Measurements from ENCODE around the gene LTBR.

LTBR gene

GRCh38 chr12:6380141-6381121, 3.5 kb upstream of the LTBR start:
- no peak for TF ChIP-seq POLR2AphosphoS5 (IDR thresholded peaks at IDR 0.05; ENCODE audit: low read depth, low read length)
- no peak for DNase-seq (ENCODE audit: insufficient read length)
- FAIRE-seq, result no peak

- FAIRE-seq, result no peak
- no peak for DNase-seq (ENCODE audit: insufficient read length)
- TF ChIP-seq TAF1 (IDR thresholded peaks at IDR 0.05; ENCODE audit: borderline replicate concordance, low read depth, low read length) (no peak), POLR2A (IDR thresholded peaks at IDR 0.05; ENCODE audit: low read depth, low read length) (no peak), POLR2AphosphoS5 (IDR thresholded peaks at IDR 0.05; ENCODE audit: low read depth, low read length) (no peak)
These were observed 1.6 kb upstream of the LTBR start for GRCh38 chr12:6382371-6382770.

GRCh38 chr12:6382982-6383381, 980 bp upstream of the LTBR start:
- DNase-seq (ENCODE audit: insufficient read length), result no peak
- no peak for FAIRE-seq
- TF ChIP-seq TAF1 (IDR thresholded peaks at IDR 0.05; ENCODE audit: borderline replicate concordance, low read depth, low read length) (no peak), POLR2A (IDR thresholded peaks at IDR 0.05; ENCODE audit: low read depth, low read length) (no peak), POLR2AphosphoS5 (IDR thresholded peaks at IDR 0.05; ENCODE audit: low read depth, low read length) (no peak)

- FAIRE-seq (no peak), DNase-seq (ENCODE audit: insufficient read length) (no peak)
- TF ChIP-seq POLR2AphosphoS5 (IDR thresholded peaks at IDR 0.05; ENCODE audit: low read depth, low read length) (no peak), TAF1 (IDR thresholded peaks at IDR 0.05; ENCODE audit: borderline replicate concordance, low read depth, low read length) (no peak), POLR2A (IDR thresholded peaks at IDR 0.05; ENCODE audit: low read depth, low read length) (no peak)
These were observed 806 bp downstream of the LTBR start for GRCh38 chr12:6384499-6385436.

GRCh38 chr12:6386038-6386437, 2.1 kb downstream of the LTBR start:
- TF ChIP-seq TAF1 (IDR thresholded peaks at IDR 0.05; ENCODE audit: borderline replicate concordance, low read depth, low read length), result no peak
- no peak for TF ChIP-seq POLR2AphosphoS5 (IDR thresholded peaks at IDR 0.05; ENCODE audit: low read depth, low read length)
- no peak for TF ChIP-seq POLR2A (IDR thresholded peaks at IDR 0.05; ENCODE audit: low read depth, low read length)
- no peak for FAIRE-seq
- no peak for DNase-seq (ENCODE audit: insufficient read length)

- TF ChIP-seq TAF1 (IDR thresholded peaks at IDR 0.05; ENCODE audit: borderline replicate concordance, low read depth, low read length) (no peak), POLR2AphosphoS5 (IDR thresholded peaks at IDR 0.05; ENCODE audit: low read depth, low read length) (no peak), POLR2A (IDR thresholded peaks at IDR 0.05; ENCODE audit: low read depth, low read length) (no peak)
- FAIRE-seq (no peak), DNase-seq (ENCODE audit: insufficient read length) (no peak)
These were observed 2.5 kb downstream of the LTBR start for GRCh38 chr12:6386491-6386890.

- no peak for FAIRE-seq
- DNase-seq (ENCODE audit: insufficient read length), result no peak
- no peak for TF ChIP-seq POLR2AphosphoS5 (IDR thresholded peaks at IDR 0.05; ENCODE audit: low read depth, low read length)
- TF ChIP-seq TAF1 (IDR thresholded peaks at IDR 0.05; ENCODE audit: borderline replicate concordance, low read depth, low read length), result no peak
- no peak for TF ChIP-seq POLR2A (IDR thresholded peaks at IDR 0.05; ENCODE audit: low read depth, low read length)
These were observed 3.6 kb downstream of the LTBR start for GRCh38 chr12:6387541-6387940.

GRCh38 chr12:6390084-6390799, 6.3 kb downstream of the LTBR start:
- TF ChIP-seq TAF1 (IDR thresholded peaks at IDR 0.05; ENCODE audit: borderline replicate concordance, low read depth, low read length) (no peak), POLR2AphosphoS5 (IDR thresholded peaks at IDR 0.05; ENCODE audit: low read depth, low read length) (no peak), POLR2A (IDR thresholded peaks at IDR 0.05; ENCODE audit: low read depth, low read length) (no peak)
- no peak for FAIRE-seq
- no peak for DNase-seq (ENCODE audit: insufficient read length)

- FAIRE-seq (no peak), DNase-seq (ENCODE audit: insufficient read length) (no peak)
- TF ChIP-seq POLR2AphosphoS5 (IDR thresholded peaks at IDR 0.05; ENCODE audit: low read depth, low read length), result no peak
These were observed 7.1 kb downstream of the LTBR start for GRCh38 chr12:6391013-6391412.

GRCh38 chr12:6392504-6392903, 8.5 kb downstream of the LTBR start:
- TF ChIP-seq TAF1 (IDR thresholded peaks at IDR 0.05; ENCODE audit: borderline replicate concordance, low read depth, low read length) (no peak), POLR2A (IDR thresholded peaks at IDR 0.05; ENCODE audit: low read depth, low read length) (no peak), POLR2AphosphoS5 (IDR thresholded peaks at IDR 0.05; ENCODE audit: low read depth, low read length) (no peak)
- DNase-seq (ENCODE audit: insufficient read length) (no peak), FAIRE-seq (no peak)

- no peak for FAIRE-seq
- TF ChIP-seq TAF1 (IDR thresholded peaks at IDR 0.05; ENCODE audit: borderline replicate concordance, low read depth, low read length) (no peak), POLR2A (IDR thresholded peaks at IDR 0.05; ENCODE audit: low read depth, low read length) (no peak), POLR2AphosphoS5 (IDR thresholded peaks at IDR 0.05; ENCODE audit: low read depth, low read length) (no peak)
These were observed 9.1 kb downstream of the LTBR start for GRCh38 chr12:6393109-6393508.

More at GRCh38 chr12:6393109-6393508, 9.1 kb downstream of the LTBR start:
- no peak for DNase-seq (ENCODE audit: insufficient read length)

All from GM12892 (cell line).